ENCODE results near the gene PTPRU. TPM values are rescaled to one million over a fixed set of nuclear protein-coding genes. Genes with fewer than 3 reads are reported as not detected.

The PTPRU gene
- total RNA-seq, 2 donors from 2014 or later = 28.7 to 47.8 TPM

GRCh38 chr1:29343908-29344307 is 107.6 kb downstream of the PTPRU start:
- no peak for ATAC-seq (ENCODE audit: insufficient number of reproducible peaks, low FRiP score, low read depth)

DNA sequence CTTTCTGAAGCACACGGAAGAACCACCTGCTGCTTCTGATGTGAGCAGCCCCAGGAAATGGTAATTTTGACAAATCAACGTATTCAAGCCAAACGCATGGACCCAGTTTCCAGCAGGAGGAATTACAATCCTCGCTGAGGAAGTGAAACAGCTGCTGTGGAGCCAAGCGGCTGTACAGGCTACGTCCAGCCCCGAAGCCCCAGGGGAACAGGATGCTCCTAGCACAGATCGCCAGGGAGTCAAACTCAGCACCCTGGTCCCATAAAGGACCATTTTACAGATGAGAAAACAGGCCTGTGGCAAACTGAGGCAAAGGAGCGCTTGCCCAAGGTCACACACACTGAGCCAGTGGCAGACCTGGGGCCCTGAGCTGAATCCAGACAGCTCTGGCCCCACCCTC is 108.0 kb downstream of the PTPRU start:
- H3K36me3 ChIP-seq = no peaks in the 10 kb centered on the region
- no peaks in the 10 kb centered on the region for H3K4me1 ChIP-seq (ENCODE audit: control insufficient read depth in 1 of 2, low read depth in 2 of 2)
- no peaks in the 10 kb centered on the region for H3K9me3 ChIP-seq
- no peaks in the 10 kb centered on the region for H3K27me3 ChIP-seq (replicated peaks; ENCODE audit: insufficient read depth)
- no peak overlapping the region for H3K27ac ChIP-seq
- ATAC-seq (ENCODE audit: insufficient number of reproducible peaks, low FRiP score, low read depth) (no peak), DNase-seq (ENCODE audit: low spot score) (no peak)
- no peak overlapping the region for H3K4me3 ChIP-seq
- TF ChIP-seq, protein P1, sequence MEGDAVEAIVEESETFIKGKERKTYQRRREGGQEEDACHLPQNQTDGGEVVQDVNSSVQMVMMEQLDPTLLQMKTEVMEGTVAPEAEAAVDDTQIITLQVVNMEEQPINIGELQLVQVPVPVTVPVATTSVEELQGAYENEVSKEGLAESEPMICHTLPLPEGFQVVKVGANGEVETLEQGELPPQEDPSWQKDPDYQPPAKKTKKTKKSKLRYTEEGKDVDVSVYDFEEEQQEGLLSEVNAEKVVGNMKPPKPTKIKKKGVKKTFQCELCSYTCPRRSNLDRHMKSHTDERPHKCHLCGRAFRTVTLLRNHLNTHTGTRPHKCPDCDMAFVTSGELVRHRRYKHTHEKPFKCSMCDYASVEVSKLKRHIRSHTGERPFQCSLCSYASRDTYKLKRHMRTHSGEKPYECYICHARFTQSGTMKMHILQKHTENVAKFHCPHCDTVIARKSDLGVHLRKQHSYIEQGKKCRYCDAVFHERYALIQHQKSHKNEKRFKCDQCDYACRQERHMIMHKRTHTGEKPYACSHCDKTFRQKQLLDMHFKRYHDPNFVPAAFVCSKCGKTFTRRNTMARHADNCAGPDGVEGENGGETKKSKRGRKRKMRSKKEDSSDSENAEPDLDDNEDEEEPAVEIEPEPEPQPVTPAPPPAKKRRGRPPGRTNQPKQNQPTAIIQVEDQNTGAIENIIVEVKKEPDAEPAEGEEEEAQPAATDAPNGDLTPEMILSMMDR (IDR thresholded peaks at IDR 0.05) = no peak

More at GRCh38 chr1:29343908-29344307, 107.6 kb downstream of the PTPRU start:
- H3K27me3 ChIP-seq (replicated peaks; ENCODE audit: insufficient read depth) = no peaks in the 10 kb centered on the region
- no peak overlapping the region for H3K4me3 ChIP-seq
- no peaks in the 10 kb centered on the region for H3K9me3 ChIP-seq
- TF ChIP-seq, protein P1 (IDR thresholded peaks at IDR 0.05) = no peak
- H3K36me3 ChIP-seq = no peaks in the 10 kb centered on the region
- H3K27ac ChIP-seq = no peak overlapping the region
- DNase-seq (ENCODE audit: low spot score) = no peak
- H3K4me1 ChIP-seq (ENCODE audit: control insufficient read depth in 1 of 2, low read depth in 2 of 2) = no peaks in the 10 kb centered on the region

GRCh38 chr1:29346576-29346975 is 110.3 kb downstream of the PTPRU start:
- Histone ChIP-seq H3K9me3 (no peaks in the 10 kb centered on the region), H3K27me3 (replicated peaks; ENCODE audit: insufficient read depth) (no peaks in the 10 kb centered on the region), H3K4me3 (no peak overlapping the region), H3K27ac (no peak overlapping the region), H3K4me1 (ENCODE audit: control insufficient read depth in 1 of 2, low read depth in 2 of 2) (no peaks in the 10 kb centered on the region), H3K36me3 (no peaks in the 10 kb centered on the region)
- TF ChIP-seq, protein P1 (IDR thresholded peaks at IDR 0.05) = no peak
- no peak for DNase-seq (ENCODE audit: low spot score)
- ATAC-seq (ENCODE audit: insufficient number of reproducible peaks, low FRiP score, low read depth) = no peak

- H3K27ac ChIP-seq = no peak overlapping the region
- no peaks in the 10 kb centered on the region for H3K36me3 ChIP-seq
- DNase-seq (ENCODE audit: low spot score) (no peak), ATAC-seq (ENCODE audit: insufficient number of reproducible peaks, low FRiP score, low read depth) (no peak)
- TF ChIP-seq, protein P1 (IDR thresholded peaks at IDR 0.05) = no peak
- H3K9me3 ChIP-seq = no peaks in the 10 kb centered on the region
- no peak overlapping the region for H3K4me3 ChIP-seq
- no peaks in the 10 kb centered on the region for H3K4me1 ChIP-seq (ENCODE audit: control insufficient read depth in 1 of 2, low read depth in 2 of 2)
- no peaks in the 10 kb centered on the region for H3K27me3 ChIP-seq (replicated peaks; ENCODE audit: insufficient read depth)
Measured at GRCh38 chr1:29349871-29350491, 113.7 kb downstream of the PTPRU start.

- ATAC-seq (ENCODE audit: insufficient number of reproducible peaks, low FRiP score, low read depth) = no peak
- Histone ChIP-seq H3K9me3 (no peaks in the 10 kb centered on the region), H3K36me3 (no peaks in the 10 kb centered on the region), H3K4me3 (no peak overlapping the region), H3K27me3 (replicated peaks; ENCODE audit: insufficient read depth) (no peaks in the 10 kb centered on the region), H3K4me1 (ENCODE audit: control insufficient read depth in 1 of 2, low read depth in 2 of 2) (no peaks in the 10 kb centered on the region), H3K27ac (no peak overlapping the region)
- no peak for DNase-seq (ENCODE audit: low spot score)
- TF ChIP-seq, protein P1 (IDR thresholded peaks at IDR 0.05) = no peak
Measured at GRCh38 chr1:29352719-29353420, 116.5 kb downstream of the PTPRU start.

All from thoracic aorta (tissue), 2 donors.